Tibial nerve (tissue), 4 donors: ENCODE results near the gene PHF20.
"Not testable (repeated sequence)": the region's sequence is repeated elsewhere in the genome, so short reads cannot be mapped to it uniquely, and the experiment has no call there.

Experiments
- EP300 ChIP-seq, 2 donors: sonication (generic); formaldehyde crosslinking; IDR thresholded peaks; one replicate each; pipeline ENCODE4 v1.6.1; 2017; ENCODE audit warnings: antibody characterized with exemption in 2 of 2, mild to moderate bottlenecking in 1 of 2
- POLR2A ChIP-seq, 2 donors: fragments of 450-650 bp; IDR thresholded peaks; one replicate each; pipeline ENCODE4 v1.6.1; 2017; ENCODE audit warnings: antibody characterized with exemption in 2 of 2, mild to moderate bottlenecking in 2 of 2, moderate library complexity in 2 of 2
- TF ChIP-seq, protein P1 (sequence below), 5 experiments: fragments of 200-600 bp in 3 of 5; fragments of 450-650 bp in 2 of 5; sonication (generic) in 3 of 5; IDR thresholded peaks; one replicate each; pipeline ENCODE4 v1.5.1; 2016 to 2019; ENCODE audit warnings: antibody characterized with exemption in 5 of 5, mild to moderate bottlenecking in 3 of 5, moderate library complexity in 2 of 5

DNA sequence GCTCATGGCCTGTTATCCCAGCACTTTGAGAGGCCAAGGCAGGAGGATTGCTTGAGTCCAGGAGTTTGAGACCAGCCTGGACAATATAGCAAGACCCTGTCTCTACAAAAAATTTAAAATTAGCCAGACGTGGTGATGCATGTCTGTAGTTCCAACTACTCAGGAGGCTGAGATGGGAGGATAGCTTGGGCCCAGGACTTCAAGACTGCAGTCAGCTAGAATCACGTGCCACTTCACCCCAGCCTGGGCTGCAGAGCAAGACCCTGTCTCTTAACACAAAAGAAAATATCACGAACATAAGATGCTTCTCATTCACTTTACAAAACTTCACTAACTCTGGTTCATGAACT, 27.3 kb upstream of the PHF20 start:
- not testable (repeated sequence) for TF ChIP-seq POLR2A, EP300 (IDR thresholded peaks at IDR 0.05)
- TF ChIP-seq, protein P1, sequence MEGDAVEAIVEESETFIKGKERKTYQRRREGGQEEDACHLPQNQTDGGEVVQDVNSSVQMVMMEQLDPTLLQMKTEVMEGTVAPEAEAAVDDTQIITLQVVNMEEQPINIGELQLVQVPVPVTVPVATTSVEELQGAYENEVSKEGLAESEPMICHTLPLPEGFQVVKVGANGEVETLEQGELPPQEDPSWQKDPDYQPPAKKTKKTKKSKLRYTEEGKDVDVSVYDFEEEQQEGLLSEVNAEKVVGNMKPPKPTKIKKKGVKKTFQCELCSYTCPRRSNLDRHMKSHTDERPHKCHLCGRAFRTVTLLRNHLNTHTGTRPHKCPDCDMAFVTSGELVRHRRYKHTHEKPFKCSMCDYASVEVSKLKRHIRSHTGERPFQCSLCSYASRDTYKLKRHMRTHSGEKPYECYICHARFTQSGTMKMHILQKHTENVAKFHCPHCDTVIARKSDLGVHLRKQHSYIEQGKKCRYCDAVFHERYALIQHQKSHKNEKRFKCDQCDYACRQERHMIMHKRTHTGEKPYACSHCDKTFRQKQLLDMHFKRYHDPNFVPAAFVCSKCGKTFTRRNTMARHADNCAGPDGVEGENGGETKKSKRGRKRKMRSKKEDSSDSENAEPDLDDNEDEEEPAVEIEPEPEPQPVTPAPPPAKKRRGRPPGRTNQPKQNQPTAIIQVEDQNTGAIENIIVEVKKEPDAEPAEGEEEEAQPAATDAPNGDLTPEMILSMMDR (IDR thresholded peaks at IDR 0.05): not testable (repeated sequence)
